Motor neuron (in vitro differentiated cells): Measurements from ENCODE around the gene KRTAP10-1. TPM values are rescaled to one million over a fixed set of nuclear protein-coding genes. Genes with fewer than 3 reads are reported as not detected.
"Not testable (repeated sequence)": the region's sequence is repeated elsewhere in the genome, so short reads cannot be mapped to it uniquely, and the experiment has no call there.

Source experiments
- ATAC-seq, 8 experiments: fragments of 200-7000 bp; cut with Tn5 transposase; replicated peaks in 6 of 8; 2 replicates each; pipeline ENCODE4 v1.8.0; 2021; ENCODE audit warnings: mild to moderate bottlenecking in 8 of 8, moderate library complexity in 8 of 8
- H3K27ac ChIP-seq, 2 donors: fragments of 250-450 bp; sonication (Bioruptor Pico); 2 replicates each; pipeline ENCODE4 v1.9.0; 2021; ENCODE audit warnings: antibody characterized with exemption in 2 of 2, mild to moderate bottlenecking in 2 of 2, moderate library complexity in 1 of 2
- H3K4me1 ChIP-seq, 2 donors: fragments of 250-450 bp; sonication (Bioruptor Pico); replicated peaks in 1 of 2; 2 replicates each; pipeline ENCODE4 v1.6.1; 2021; ENCODE audit warnings: antibody characterized with exemption in 2 of 2, mild to moderate bottlenecking in 2 of 2, moderate library complexity in 1 of 2
- H3K4me3 ChIP-seq, 5 donors: fragments of 250-450 bp; sonication (Bioruptor Pico); 2 replicates each; pipeline ENCODE4 v1.9.0; 2021; ENCODE audit warnings: antibody characterized with exemption in 5 of 5, mild to moderate bottlenecking in 5 of 5, moderate library complexity in 4 of 5
- WGBS, 10 experiments: fragments of 450-650 bp; shearing (Covaris generic); methylation state at CpG; one replicate each; pipeline ENCODE4 v1.0.0; 2022; 5-methylcytosine and 5-hydroxymethylcytosine counted together
- in situ Hi-C, 9 experiments: fragments of 400-800 bp; cut with MboI; loops; one replicate each; pipeline ENCODE4 v1.15.0; 2021; ENCODE audit warnings: low sequenced_read_pairs in 9 of 9, low pct_unique_long_range_greater_than_20kb in 2 of 9; ENCODE audit not compliant: unreplicated experiment in 9 of 9
- total RNA-seq, 8 experiments: library from RNA; unstranded; fragments of 300-600 nt; gene quantifications; 2 replicates each; pipeline versions ENCODE4 v1.2.3 to v1.2.4, GENCODE V29; 2022

The KRTAP10-1 gene
- total RNA-seq, 8 experiments from 2014 or later = 0.18 to 1.1 (median 0.25) TPM; not detected in 5

GRCh38 chr21:44550285-44550684 is 10.3 kb upstream of the KRTAP10-1 start:
- H3K4me3 ChIP-seq, in situ Hi-C loops, H3K27ac ChIP-seq: not testable (repeated sequence)
- H3K4me1 ChIP-seq = peaks cover 12 to 45% of the 10 kb centered on the region in 2 donors
- ATAC-seq = peak in 5 of 8 experiments; percentile 12 to 55 (median 25)
- WGBS, 10 experiments = 57% methylated on average over 1 of the region's 17 CpGs; no CpG with 5 or more reads in 9 of the 10 experiments

- Histone ChIP-seq H3K4me1 (peaks cover 12 to 45% of the 10 kb centered on the region in 2 donors), H3K27ac (peak overlapping the region in 1 of 2 donors; percentile 3), H3K4me3 (no peak overlapping the region)
- peak in 6 of 8 experiments; percentile 14 to 86 (median 30) for ATAC-seq
- in situ Hi-C loops = no loop called here
- WGBS, 10 experiments = 77 to 100% (median 90%) methylated on average over 1 to 6 of the region's 25 CpGs; no CpG with 5 or more reads in 3 of the 10 experiments
Observed at GRCh38 chr21:44549525-44550211, 9.7 kb upstream of the KRTAP10-1 start.

- 19 to 70% (median 40%) methylated on average over 2 to 12 of the region's 14 CpGs; no CpG with 5 or more reads in 1 of the 10 experiments for WGBS, 10 experiments
- in situ Hi-C loops = no loop called here
- Histone ChIP-seq H3K4me3 (no peak overlapping the region), H3K27ac (peak overlapping the region; percentile 17 to 45), H3K4me1 (peaks cover 12 to 45% of the 10 kb centered on the region in 2 donors)
- peak in 4 of 8 experiments; percentile 15 to 48 (median 24) for ATAC-seq
Observed at GRCh38 chr21:44548922-44549321, 8.9 kb upstream of the KRTAP10-1 start.

GRCh38 chr21:44548381-44548780 is 8.4 kb upstream of the KRTAP10-1 start:
- in situ Hi-C loops = no loop called here
- Histone ChIP-seq H3K27ac (peak overlapping the region in 1 of 2 donors; percentile 45), H3K4me1 (peaks cover 12 to 45% of the 10 kb centered on the region in 2 donors), H3K4me3 (no peak overlapping the region)
- 17 to 93% (median 80%) methylated on average over 1 to 5 of the region's 13 CpGs; no CpG with 5 or more reads in 5 of the 10 experiments for WGBS, 10 experiments
- ATAC-seq = no peak

GRCh38 chr21:44547656-44548331 is 7.8 kb upstream of the KRTAP10-1 start:
- in situ Hi-C loops = no loop called here
- peak in 4 of 8 experiments; percentile 27 to 70 (median 30) for ATAC-seq
- 0 to 100% (median 67%) methylated on average over 1 to 3 of the region's 5 CpGs; no CpG with 5 or more reads in 3 of the 10 experiments for WGBS, 10 experiments
- H3K27ac ChIP-seq = no peak overlapping the region
- peaks cover 12 to 45% of the 10 kb centered on the region in 2 donors for H3K4me1 ChIP-seq
- H3K4me3 ChIP-seq = no peak overlapping the region

GRCh38 chr21:44544566-44544965 is 4.6 kb upstream of the KRTAP10-1 start:
- Histone ChIP-seq H3K27ac (no peak overlapping the region), H3K4me1 (peaks cover 12 to 24% of the 10 kb centered on the region in 2 donors), H3K4me3 (no peak overlapping the region)
- 0 to 100% (median 49%) methylated on average over 1 to 3 of the region's 3 CpGs; no CpG with 5 or more reads in 2 of the 10 experiments for WGBS, 10 experiments
- ATAC-seq = no peak
- in situ Hi-C loops = no loop called here

GRCh38 chr21:44542716-44543115 is 2.7 kb upstream of the KRTAP10-1 start:
- in situ Hi-C loops = no loop called here
- ATAC-seq = no peak

GRCh38 chr21:44540741-44541288 is 820 bp upstream of the KRTAP10-1 start:
- H3K4me3 ChIP-seq = no peak overlapping the region
- in situ Hi-C loops = no loop called here
- no peak overlapping the region for H3K27ac ChIP-seq
- 19 to 100% (median 69%) methylated on average over 2 to 8 of the region's 11 CpGs; no CpG with 5 or more reads in 2 of the 10 experiments for WGBS, 10 experiments
- no peak for ATAC-seq
- peaks cover 0 to 6% of the 10 kb centered on the region in 2 donors for H3K4me1 ChIP-seq

More at GRCh38 chr21:44542716-44543115, 2.7 kb upstream of the KRTAP10-1 start:
- H3K27ac ChIP-seq = no peak overlapping the region
- H3K4me1 ChIP-seq = peaks cover 0 to 5% of the 10 kb centered on the region in 2 donors
- H3K4me3 ChIP-seq = no peak overlapping the region
- WGBS, 10 experiments = 0 to 100% (median 56%) methylated on average over 1 of the region's 1 CpG; no CpG with 5 or more reads in 1 of the 10 experiments

GRCh38 chr21:44539046-44539445 is 949 bp downstream of the KRTAP10-1 start:
- in situ Hi-C loops = no loop called here
- Histone ChIP-seq H3K4me1 (peaks cover 0 to 8% of the 10 kb centered on the region in 2 donors), H3K4me3 (no peak overlapping the region), H3K27ac (no peak overlapping the region)
- no peak for ATAC-seq
- WGBS, 10 experiments = 23% methylated on average over 3 of the region's 14 CpGs; no CpG with 5 or more reads in 9 of the 10 experiments

- Histone ChIP-seq H3K27ac (no peak overlapping the region), H3K4me1 (peaks cover 0 to 8% of the 10 kb centered on the region in 2 donors), H3K4me3 (no peak overlapping the region)
- no peak for ATAC-seq
- 36 to 100% (median 86%) methylated on average over 1 to 16 of the region's 33 CpGs; no CpG with 5 or more reads in 4 of the 10 experiments for WGBS, 10 experiments
- in situ Hi-C loops = no loop called here
Observed at GRCh38 chr21:44537930-44538911, 1.8 kb downstream of the KRTAP10-1 start.

- Histone ChIP-seq H3K4me3 (no peak overlapping the region), H3K27ac (no peak overlapping the region), H3K4me1 (peaks cover 0 to 8% of the 10 kb centered on the region in 2 donors)
- ATAC-seq = peak in 4 of 8 experiments; percentile 12 to 53 (median 35)
- in situ Hi-C loops = no loop called here
- WGBS, 10 experiments = 0 to 70% (median 41%) methylated on average over 1 to 7 of the region's 7 CpGs; no CpG with 5 or more reads in 2 of the 10 experiments
Observed at GRCh38 chr21:44535963-44536362, 4.0 kb downstream of the KRTAP10-1 start.

GRCh38 chr21:44534688-44535087 is 5.3 kb downstream of the KRTAP10-1 start:
- in situ Hi-C loops = no loop called here
- ATAC-seq = no peak
- WGBS, 10 experiments = 88 to 100% (median 100%) methylated on average over 1 to 6 of the region's 6 CpGs; no CpG with 5 or more reads in 1 of the 10 experiments
- no peak overlapping the region for H3K4me3 ChIP-seq
- H3K27ac ChIP-seq = no peak overlapping the region
- H3K4me1 ChIP-seq = peaks cover 0 to 4% of the 10 kb centered on the region in 2 donors
